NOMO-1 (cell line): ENCODE results near the gene CDK7.
A peak's percentile ranks its signal among the peaks of the same experiment; 100 is the strongest.
"Not testable (repeated sequence)": the region's sequence is repeated elsewhere in the genome, so short reads cannot be mapped to it uniquely, and the experiment has no call there.

Experiments
- DNase-seq, 2 experiments: peaks; one replicate each; lab custom pipeline; 2025; ENCODE audit not compliant: unreplicated experiment in 2 of 2; lab: John Stamatoyannopoulos, UW

Gene CDK7

DNA sequence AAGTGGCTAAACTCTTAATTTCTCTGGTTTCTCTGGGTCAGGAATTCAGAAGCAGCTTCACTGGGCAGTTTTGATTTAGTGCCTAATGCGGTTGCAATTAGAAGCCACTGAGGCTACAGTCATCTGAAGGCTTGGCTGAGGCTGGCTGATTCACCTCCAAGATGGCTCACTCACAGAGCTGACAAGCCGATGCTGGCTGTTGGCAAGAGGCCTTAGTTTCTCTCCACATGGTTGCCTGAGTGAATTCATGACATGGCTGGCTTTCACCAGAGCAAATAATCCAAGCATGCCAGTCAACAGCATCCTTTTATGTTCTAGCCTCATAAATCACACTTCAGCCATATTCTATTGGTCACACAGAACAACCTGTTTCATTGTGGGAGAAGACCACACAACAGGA lies 2.8 kb upstream of the CDK7 start:
- no peak for DNase-seq

DNA sequence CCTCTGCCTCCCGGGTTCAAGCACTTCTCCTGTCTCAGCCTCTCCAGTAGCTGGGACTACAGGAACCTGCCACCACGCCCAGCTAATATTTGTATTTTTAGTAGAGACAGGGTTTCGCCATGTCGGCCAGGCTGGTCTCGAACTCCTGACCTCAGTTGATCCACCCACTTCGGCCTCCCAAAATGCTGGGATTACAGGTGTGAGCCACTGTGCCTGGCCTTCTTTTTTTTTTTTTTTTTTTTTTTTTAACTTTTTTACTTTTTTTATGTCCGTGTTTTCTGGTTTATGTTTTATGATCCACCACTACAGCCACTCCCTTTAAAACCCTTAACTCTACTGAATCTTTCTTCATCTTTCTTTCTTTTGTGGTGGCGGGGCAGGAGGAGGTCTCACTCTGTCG lies 2.0 kb downstream of the CDK7 start:
- not testable (repeated sequence) for DNase-seq

DNA sequence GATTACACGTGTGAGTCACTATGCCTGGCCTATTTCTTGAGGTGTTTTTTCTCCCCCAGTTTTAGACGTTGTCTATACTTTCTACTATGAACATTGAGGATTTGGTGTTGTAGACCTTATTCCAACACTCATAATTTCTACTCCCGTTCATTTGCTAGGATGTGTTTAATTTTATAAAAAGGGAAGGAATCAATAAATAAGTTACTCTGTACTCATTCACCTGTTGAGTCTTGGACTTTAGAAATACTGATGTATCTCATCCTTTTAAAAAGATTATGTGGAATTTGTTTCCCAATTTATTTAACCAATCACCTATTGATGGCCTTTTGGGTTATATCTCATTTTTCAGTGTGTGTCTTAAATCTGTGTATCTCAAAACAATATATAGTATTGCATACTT lies 3.2 kb downstream of the CDK7 start:
- no peak for DNase-seq

DNA sequence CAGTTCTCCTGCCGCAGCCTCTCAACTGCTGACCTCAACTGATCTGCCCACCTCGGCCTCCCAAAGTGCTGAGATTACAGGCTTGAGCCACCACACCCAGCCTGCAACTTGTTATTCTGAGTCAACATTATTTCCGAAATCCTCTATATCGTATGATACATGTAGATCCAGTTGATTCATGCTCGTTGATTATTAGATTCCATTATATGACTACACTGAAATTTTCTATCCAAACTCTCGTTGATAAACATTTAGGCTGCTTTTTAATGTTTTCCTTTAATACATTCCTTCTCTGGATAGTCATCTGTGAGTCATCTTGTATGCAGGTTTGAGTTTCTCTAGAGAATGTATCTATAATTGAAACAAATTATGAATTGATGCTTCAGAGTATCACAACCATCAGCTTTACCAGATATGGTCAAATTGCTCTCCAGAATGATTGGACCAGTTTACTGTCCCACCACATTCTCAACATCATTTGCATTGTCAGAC lies 4.1 kb downstream of the CDK7 start:
- DNase-seq, result no peak

DNA sequence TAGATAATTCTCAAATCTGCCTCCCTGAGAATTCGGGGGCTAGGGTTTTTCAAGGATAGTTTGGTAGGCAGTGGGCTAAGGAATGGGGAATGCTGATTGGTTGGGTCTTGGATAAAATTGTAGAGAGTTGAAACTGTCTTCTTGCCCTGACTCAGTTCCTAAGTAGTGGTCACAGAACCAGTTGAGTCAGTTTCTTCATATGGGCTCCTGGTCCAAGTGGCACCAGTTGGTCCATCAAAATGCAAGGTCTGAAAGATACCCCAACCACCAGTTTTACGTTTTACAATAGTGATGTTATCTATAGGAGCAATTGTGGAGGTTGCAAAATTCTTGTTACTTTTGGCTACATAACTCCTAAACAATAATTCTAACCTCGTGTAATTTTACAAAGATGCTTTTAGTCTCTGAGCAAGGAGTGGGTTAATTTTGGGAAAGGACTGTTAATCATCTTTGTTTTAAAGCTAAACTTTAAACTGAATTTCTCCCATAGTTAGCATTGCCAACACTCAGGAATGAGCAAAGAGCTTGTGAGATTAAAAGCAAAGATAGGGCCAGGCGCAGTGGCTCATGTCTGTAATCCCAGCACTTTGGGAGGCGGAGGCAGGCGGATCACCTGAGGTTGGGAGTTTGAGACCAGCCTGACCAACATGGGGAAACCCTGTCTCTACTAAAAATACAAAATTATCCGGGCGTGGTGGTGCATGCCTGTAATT lies 7.7 kb downstream of the CDK7 start:
- no peak for DNase-seq

DNA sequence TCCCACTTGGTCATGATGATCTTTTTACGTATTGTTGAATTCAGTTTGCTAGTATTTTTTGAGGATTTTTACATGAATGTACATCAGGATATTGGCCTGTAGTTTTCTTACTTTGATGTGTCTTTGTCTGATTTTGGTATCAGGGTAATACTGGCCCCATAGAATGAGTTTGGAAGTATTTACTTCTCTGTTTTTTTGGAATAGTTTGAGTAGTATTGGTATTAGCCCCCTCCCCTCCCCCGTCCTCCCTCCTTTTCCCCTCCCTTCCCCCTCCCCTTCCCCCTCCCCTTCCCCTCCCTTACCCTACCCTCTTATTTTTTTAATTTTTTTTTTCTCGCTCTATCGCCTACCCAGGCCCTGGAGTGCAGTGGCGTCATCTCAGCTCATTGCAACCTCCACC lies 10.3 kb downstream of the CDK7 start:
- DNase-seq, result no peak

DNA sequence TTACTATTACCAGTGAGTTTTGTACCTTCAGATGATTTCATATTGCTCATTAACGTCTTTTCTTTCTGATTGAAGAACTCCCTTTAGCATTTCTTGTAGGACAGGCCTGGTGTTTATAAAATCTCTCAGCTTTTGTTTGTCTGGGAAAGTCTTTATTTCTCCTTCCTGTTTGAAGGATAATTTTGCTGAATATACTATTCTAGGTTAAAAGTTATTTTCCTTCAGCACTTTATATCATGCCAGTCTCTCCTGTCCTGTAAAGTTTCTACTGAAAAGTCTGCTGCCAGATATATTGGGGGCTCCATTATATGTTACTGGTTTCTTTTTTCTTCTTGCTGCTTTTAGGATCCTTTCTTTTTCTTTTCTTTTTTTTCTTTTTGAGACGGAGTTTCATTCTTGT lies 13.3 kb downstream of the CDK7 start:
- no peak for DNase-seq

DNA sequence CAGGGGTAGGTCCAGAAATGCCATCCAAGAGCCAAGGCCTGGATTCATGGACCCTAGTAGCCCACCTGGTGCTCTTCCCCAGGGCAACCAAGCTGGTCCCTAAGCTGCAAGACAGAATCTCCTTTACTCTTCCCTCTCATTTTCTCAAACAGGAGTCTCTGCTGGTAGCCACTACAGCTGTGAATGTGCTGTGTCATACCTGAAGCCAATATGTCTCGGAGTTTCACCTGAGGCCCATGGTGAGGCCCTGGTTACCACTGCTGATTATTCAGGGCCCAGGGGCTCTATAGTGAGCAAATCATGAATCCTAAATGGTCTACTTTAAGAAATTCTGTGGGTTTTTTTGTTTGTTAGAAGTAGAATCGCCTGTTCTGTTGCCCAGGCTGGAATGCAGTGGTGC lies 15.9 kb downstream of the CDK7 start:
- DNase-seq, result no peak

DNA sequence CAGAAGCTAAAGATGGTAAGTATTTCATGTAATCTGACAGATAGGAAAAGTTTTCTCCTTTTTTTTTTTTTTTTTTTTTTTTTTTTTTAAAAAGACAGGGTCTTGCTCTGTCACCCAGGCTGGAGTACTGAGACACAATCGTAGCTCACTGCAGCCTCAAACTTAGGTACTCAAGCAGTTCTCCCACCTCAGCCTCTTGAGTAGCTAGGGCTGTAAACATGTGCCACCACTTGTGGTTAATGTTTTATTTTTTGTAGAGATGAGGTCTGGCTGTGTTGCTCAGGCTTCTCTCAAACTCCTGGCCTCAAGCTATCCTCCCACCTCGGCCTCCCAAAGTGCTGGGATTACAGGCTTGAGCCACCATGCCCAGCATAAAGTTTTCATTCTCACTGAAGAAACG lies 17.8 kb downstream of the CDK7 start:
- DNase-seq, result no peak

DNA sequence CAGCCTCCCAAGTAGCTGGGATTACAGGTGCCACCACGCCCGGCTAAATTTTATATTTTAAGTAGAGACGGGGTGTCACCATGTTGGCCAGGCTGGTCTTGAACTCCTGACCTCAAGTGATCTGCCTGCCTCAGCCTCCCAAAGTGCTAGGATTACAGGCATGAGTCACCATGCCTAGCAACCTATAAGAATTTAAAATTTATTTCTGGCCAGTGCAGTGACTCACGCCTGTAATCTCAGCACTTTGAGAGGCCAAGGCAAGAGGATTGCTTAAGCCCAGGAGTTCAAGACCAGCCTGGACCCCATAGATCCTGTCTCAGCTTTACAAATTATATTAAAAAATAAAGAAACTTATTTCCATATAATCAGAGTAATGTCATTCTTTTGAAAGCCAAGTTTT lies 21.3 kb downstream of the CDK7 start:
- DNase-seq, result not testable (repeated sequence)

DNA sequence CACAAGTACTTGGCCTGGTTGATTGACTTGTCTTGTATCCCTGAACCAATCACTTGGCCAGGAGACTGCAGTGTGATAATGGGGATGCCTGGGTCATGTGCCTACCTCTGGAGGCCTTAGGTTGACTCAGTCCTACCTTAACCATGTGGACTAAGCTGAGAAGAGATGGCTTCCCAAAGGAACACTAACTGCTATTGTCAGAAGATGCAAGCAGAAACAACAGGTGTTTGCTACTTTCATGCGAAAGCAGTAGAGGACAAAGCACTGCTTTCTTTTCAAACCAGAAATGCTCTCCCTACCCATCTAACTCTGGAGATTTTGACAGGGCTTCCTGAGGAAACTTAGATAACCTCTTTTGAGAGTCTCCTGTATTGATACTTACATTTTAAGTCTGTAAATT lies 22.9 kb downstream of the CDK7 start:
- DNase-seq, result no peak

DNA sequence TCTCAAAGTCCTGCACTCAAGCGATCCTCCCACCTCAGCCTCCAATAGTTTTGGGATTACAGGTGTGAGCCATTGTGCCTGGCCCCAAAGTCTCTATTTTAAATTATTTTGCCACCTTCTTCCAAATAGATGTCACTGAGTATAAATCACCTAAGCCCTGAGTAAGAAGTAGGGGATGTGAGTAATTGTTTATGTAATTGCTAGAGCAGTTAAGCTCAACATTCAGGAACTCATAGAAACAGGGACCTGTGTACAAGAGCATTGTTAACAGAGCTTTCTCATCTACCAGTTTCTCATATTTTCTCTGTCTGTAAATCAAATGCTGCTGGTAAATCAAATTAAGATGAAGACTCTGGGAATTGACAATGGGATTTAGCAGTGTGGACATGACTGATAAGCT lies 26.3 kb downstream of the CDK7 start:
- DNase-seq, result no peak

DNA sequence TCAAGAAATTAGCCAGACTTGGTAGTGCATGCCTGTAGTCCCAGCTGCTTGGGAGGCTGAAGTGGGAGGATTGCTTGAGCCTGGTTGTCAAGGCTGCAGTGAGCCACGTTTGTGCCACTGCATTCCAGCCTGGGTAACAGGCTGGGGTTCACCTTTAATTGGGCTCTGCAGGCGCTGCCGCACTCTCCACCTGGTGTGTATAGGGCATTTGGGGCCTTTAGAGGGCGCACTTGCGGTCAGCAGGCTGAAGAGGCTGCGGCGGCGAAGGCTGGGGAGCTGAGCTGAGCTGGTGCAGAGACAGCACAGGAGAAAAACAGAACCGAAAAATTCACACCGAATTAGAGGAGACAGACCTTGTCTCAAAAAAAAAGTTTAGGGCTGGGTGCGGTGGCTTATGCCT lies 31.2 kb downstream of the CDK7 start:
- DNase-seq, result no peak

DNA sequence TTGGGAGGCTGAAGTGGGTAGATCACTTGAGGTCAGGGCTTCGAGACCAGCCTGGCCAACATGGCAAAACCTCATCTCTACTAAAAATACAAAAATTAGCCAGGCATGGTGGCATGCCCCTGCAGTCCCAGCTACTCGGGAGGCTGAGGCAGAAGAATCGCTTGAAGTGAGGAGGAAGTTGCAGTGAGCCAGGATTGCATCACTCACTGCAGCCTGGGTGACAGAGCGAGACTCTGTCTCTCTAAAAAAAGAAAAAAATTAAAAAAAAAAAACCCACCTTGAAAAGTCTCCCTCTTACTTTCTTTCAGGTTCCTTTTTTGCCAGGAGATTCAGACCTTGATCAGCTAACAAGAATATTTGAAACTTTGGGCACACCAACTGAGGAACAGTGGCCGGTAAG lies 34.2 kb downstream of the CDK7 start:
- DNase-seq, result peak in 1 of 2 experiments; percentile 19

DNA sequence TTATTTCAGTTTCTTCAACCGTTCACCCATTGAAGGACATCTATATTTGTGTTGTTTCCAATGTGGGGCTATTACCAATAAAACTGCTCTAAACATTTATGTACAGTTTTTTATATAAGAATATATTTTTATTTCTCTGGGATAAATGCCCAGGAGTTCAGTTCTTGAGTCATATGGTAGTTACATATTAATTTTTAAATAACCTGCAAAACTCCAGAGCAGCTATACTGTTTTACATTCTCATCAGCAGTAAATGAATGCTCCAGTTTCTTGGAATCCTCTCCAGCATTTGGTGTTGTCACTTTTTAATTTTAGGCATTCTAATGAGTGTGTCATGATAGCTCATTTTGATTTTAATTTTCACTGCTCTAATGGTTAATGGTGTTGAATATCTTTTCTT lies 36.2 kb downstream of the CDK7 start:
- no peak for DNase-seq

DNA sequence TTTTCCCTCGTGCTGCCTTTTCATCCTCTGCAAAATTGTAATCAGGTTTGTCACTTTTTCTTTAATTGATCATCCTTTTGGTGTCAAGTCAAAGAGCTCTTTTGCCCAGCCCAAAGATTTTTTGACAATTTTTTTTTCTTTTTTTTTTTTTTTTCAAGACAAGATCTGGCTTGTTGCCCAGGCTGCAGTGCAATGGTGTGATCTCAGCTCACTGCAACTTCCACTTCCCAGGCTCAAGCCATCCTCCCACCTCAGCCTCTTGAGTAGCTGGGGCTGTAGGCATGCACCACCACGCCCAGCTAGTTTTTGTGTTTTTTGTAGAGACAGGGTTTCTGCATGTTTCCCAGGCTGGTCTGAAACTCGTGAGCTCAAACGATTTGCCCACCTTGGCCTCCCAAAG lies 36.7 kb downstream of the CDK7 start:
- peak in 1 of 2 experiments; percentile 4 for DNase-seq

DNA sequence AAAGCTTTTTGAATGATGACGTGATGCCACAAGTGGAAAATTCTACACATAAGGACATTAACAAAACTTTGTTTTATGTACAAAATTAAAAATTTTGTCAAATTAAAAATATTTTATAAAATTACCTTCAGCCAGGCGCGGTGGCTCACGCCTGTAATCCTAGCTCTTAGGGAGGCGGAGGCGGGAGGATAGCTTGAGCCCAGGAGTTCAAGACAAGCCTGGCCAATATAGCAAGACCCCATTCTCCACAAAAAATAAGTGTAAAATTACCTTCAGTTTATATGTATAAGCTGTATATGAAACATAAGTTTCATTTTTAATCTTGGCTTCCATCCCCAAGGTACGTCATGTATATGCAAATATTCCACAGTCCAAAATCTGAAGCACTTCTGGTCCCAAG lies 40.9 kb downstream of the CDK7 start:
- no peak for DNase-seq

DNA sequence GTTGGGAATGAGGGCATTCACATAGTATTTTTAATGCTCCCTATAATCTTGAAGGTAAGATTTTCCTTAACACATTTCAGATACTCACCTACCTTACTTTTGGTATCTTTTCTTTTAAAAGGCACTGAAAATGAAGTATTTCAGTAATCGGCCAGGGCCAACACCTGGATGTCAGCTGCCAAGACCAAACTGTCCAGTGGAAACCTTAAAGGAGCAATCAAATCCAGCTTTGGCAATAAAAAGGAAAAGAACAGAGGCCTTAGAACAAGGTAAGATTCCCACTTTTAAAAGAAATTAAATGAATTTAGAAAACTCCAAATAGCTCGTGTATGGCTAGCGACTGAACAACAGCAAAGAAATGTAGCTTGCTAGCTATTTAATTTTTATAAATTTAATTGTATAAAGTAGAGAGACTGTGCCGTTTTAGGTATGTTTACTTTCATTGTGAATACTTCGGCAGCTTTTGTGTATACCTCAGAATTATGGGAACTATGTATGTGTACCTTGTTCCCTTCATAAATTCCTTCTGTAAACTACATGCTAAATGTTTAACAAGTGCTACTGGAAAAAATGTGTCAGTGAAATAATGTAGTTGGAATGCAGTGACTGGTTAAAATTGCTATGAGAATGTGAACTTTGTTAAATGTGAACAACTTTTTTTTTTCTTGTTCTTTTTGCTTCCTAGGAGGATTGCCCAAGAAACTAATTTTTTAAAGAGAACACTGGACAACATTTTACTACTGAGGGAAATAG lies 41.9 kb downstream of the CDK7 start:
- DNase-seq, result no peak

DNA sequence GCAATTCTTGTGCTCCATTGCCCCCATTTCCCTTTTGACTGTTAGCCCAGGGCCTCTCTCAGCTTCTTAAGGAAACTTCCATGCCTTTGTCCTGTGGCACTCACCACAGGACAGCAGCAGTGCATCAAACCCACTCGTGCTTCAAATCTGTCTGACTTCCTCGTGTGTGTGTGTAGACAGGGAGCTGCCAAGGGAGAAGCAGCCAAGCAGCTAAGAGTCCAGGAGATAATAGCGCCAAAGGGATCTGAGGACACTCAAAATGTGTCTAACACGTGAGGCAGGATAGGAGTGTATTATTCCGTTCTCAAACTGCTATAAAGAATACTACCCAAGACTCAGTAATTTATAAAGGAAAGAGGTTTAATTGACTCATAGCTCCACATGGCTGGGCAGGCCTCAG lies 44.8 kb downstream of the CDK7 start:
- no peak for DNase-seq

DNA sequence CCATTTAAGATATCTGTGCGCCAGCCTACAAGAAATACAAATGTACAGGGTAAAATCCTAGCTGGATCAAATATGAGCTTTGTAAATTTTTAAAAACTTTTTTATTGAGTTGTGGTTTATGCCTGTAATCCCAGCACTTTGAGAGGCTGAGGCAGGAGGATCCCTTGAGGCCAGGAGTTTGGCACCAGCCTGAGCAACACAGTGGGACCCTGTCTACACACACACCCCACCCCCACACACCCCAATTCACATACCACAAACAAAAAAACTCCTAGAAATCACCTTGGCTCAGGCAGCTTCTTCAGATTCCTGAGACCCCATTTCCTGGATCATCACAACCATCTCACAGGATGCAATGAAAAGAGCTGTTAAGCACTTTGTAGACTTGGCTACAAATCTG lies 46.4 kb downstream of the CDK7 start:
- DNase-seq, result no peak

DNA sequence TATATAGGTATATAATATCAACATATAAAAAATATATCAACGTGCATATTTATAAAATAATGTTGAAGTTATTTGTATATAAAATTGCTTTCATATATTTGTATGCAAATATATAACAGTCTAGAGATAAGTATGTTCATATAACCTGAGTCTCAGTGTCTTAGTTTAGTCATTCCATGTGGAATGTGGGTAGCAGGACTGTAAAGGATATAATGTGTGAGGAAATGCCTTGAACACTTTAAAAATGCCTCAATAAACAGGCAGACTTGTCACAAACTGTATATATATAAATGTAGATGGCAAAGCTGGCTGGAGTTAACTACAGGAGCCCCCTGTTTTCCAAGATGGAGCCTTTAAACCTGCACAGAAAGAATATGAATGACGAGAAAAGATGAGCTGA lies 49.5 kb downstream of the CDK7 start:
- no peak for DNase-seq

DNA sequence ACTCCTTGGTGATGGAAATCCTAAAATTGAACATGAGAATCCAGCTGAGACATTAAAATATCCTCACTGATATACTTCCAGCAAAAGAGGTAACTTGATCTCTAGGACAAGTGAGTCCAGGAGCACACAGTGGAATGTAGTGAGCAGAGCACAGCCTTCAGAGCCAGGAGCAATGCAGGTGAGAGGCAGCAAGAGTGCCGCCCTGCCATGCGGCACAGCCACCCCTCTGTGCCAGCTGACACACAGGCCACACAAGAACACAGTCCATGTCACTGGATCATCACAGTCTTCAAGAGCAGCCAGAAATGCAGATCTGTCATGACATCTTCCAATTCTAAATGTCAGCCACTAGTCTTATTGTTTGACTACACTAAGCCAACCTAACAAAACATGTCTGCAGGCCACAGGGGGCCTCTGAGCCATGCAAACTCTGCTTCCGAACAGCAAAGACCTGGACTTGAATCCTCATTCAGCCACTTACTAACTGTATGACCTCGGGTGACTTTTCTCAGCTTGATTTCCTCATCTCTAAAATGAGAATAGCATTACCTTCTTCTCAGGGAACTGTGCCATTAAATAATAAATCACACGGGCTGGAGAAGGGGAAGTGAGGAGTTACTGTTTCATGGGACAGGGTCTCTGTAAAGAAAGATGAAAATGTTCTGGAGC lies 50.9 kb downstream of the CDK7 start:
- peak; percentile 88 to 99 for DNase-seq
